ENCODE results near the gene JUP. TPM values are rescaled to one million over a fixed set of nuclear protein-coding genes. Genes with fewer than 3 reads are reported as not detected.

JUP gene
- total RNA-seq, 2 experiments from 2014 or later = 1.5 to 1.8 TPM

DNA sequence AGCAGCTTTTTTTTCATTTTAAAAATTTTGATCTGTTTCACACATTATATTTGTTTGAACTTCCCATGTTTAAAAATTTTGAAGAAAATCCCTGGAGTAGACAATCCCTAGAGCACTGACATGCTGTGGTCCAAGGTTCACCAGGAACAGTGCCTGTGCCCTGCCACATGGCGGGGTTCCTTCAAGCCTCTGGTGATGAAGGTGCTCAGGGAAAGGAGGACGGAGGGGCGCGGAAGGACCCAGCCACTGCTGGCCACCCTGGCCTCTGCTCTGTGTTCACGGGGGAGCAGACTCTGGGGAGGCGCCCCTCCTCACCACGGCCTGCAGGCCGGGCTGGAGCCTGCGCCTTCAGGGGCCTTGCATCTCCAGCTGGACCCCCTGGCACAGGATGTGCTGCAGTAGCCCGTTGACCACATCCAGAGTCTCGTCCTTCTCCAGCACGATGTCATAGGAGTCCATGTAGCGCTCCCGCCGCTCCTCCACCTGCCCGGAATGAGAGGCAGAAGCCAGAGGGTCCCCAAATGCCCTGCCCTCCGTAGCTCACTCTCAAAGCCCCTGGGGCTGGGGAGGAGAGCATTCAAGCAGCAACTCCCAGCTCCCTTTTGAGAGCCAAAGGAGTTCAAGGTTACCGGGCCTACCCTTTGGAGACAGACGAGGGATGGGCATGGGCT lies 38.8 kb upstream of the JUP start:
- TF ChIP-seq, protein P1, sequence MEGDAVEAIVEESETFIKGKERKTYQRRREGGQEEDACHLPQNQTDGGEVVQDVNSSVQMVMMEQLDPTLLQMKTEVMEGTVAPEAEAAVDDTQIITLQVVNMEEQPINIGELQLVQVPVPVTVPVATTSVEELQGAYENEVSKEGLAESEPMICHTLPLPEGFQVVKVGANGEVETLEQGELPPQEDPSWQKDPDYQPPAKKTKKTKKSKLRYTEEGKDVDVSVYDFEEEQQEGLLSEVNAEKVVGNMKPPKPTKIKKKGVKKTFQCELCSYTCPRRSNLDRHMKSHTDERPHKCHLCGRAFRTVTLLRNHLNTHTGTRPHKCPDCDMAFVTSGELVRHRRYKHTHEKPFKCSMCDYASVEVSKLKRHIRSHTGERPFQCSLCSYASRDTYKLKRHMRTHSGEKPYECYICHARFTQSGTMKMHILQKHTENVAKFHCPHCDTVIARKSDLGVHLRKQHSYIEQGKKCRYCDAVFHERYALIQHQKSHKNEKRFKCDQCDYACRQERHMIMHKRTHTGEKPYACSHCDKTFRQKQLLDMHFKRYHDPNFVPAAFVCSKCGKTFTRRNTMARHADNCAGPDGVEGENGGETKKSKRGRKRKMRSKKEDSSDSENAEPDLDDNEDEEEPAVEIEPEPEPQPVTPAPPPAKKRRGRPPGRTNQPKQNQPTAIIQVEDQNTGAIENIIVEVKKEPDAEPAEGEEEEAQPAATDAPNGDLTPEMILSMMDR (IDR thresholded peaks at IDR 0.05) = no peak
- H3K9me3 Mint-ChIP-seq = no peaks in the 10 kb centered on the region
- no peaks in the 10 kb centered on the region for H3K27me3 Mint-ChIP-seq
- CTCF ChIA-PET = interaction anchor here (0.6 to 1.7 kb wide), 2 partner anchors 14 to 129 kb away, joined by 3 to 4 read pairs; partner anchors contain the start of gene P3H4
- no peak overlapping the region for H3K27ac Mint-ChIP-seq
- DNase-seq = no peak
- no peaks in the 10 kb centered on the region for H3K4me1 Mint-ChIP-seq (ENCODE audit: low read depth)
- H3K36me3 Mint-ChIP-seq (ENCODE audit: low read depth) = peaks cover 3% of the 10 kb centered on the region
- POLR2A ChIA-PET = interaction anchor here (0.9 kb wide), 1 partner anchor 11 kb away, joined by 4 read pairs; no protein-coding TSS in a partner anchor
- ATAC-seq = no peak
- intact Hi-C loops (cut with micrococcal nuclease) = no loop called here
- H3K4me3 Mint-ChIP-seq = no peak overlapping the region

DNA sequence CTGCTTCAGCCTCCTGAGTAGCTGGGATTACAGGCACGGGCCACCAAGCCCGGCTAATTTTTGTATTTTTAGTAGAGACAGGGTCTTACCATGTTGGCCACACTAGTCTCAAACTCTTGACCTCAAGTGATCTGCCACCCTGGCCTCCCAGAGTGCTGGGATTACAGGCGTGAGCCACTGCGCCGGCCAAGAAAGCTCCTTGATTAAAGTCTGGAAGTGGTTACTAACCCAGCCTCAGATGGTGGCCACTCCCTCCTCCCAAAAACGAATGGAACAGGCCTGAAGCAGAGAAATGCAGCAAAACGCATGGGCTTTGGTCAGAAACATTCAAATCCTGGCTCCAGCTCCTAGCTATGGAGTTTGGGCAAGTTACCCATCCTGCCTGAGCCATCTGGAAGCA lies 37.6 kb upstream of the JUP start:
- Mint-ChIP-seq H3K27me3 (no peaks in the 10 kb centered on the region), H3K36me3 (ENCODE audit: low read depth) (peaks cover 3% of the 10 kb centered on the region), H3K4me3 (no peak overlapping the region), H3K27ac (no peak overlapping the region), H3K9me3 (no peaks in the 10 kb centered on the region), H3K4me1 (ENCODE audit: low read depth) (no peaks in the 10 kb centered on the region)
- no peak for ATAC-seq
- TF ChIP-seq, protein P1 (IDR thresholded peaks at IDR 0.05) = no peak
- DNase-seq = no peak
- POLR2A ChIA-PET = interaction anchor here (0.6 kb wide), 2 partner anchors 12 to 133 kb away, joined by 3 read pairs; partner anchors contain the start of gene NT5C3B
- intact Hi-C loops (cut with micrococcal nuclease) = no loop called here
- CTCF ChIA-PET = no interaction called here

DNA sequence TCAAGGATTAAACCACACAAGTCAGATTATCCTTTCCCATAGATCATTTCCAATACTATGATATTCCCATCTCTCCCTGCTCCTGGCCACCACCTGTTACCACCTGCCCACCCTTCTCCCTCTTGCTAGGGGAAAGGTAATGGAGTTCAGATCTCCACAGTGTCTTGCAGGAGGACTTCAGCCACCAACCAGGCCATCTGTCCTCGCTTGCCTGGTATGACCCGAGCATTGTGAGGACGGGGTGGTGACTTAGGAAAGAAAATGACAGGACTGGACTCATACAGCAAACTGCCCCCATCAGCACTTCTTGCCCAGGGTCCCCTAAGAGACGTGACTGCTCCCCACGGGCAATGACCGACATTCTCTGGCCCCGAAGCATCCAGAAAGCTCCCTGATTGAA lies 37.1 kb upstream of the JUP start:
- ATAC-seq = no peak
- POLR2A ChIA-PET = interaction anchor here (0.6 kb wide), 1 partner anchor 12 kb away, joined by 3 read pairs; the partner anchor contains the start of gene NT5C3B
- Mint-ChIP-seq H3K9me3 (no peaks in the 10 kb centered on the region), H3K4me1 (ENCODE audit: low read depth) (no peaks in the 10 kb centered on the region), H3K4me3 (no peak overlapping the region), H3K36me3 (ENCODE audit: low read depth) (peaks cover 3% of the 10 kb centered on the region), H3K27ac (no peak overlapping the region), H3K27me3 (no peaks in the 10 kb centered on the region)
- TF ChIP-seq, protein P1 (IDR thresholded peaks at IDR 0.05) = no peak
- CTCF ChIA-PET = no interaction called here
- no peak for DNase-seq
- intact Hi-C loops (cut with micrococcal nuclease) = no loop called here

DNA sequence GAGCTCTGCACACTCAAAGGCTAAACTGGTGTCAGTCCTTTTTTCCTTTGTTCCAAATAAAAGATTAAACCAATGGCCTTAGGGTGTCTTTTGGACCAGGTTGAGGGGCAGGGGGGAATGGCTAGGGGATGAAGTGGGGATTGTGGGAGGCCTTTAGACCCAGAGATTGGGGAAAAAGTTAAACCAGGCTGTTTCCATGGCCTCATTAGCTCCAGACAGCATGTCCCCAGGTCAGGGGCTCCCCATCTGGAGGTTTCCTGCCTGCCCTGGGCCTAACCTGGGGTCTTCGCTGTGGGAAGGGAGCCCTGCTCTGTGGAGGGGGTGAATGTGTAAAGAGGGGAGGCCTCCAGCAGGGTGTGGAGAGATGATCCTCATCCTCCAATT lies 36.6 kb upstream of the JUP start:
- intact Hi-C loops (cut with micrococcal nuclease) = no loop called here
- Mint-ChIP-seq H3K36me3 (ENCODE audit: low read depth) (peaks cover 3% of the 10 kb centered on the region), H3K27ac (no peak overlapping the region), H3K9me3 (no peaks in the 10 kb centered on the region), H3K4me3 (no peak overlapping the region), H3K4me1 (ENCODE audit: low read depth) (no peaks in the 10 kb centered on the region), H3K27me3 (no peaks in the 10 kb centered on the region)
- ATAC-seq (no peak), DNase-seq (no peak)
- POLR2A ChIA-PET = interaction anchor here (2.1 kb wide), 1 partner anchor 12 kb away, joined by 5 read pairs; no protein-coding TSS in a partner anchor
- CTCF ChIA-PET = interaction anchor here (0.7 kb wide), 1 partner anchor 42 kb away, joined by 3 read pairs; the partner anchor contains the start of gene KLHL11
- TF ChIP-seq, protein P1 (IDR thresholded peaks at IDR 0.05) = no peak
